HEK293 (cell line): ENCODE measurements around the gene TOM1L2.

Experiments
- CTCF ChIA-PET: fragments of 350-600 bp; formaldehyde crosslinking; extraction: SDS; loops from one replicate; lab custom pipeline; 2021; ENCODE audit warnings: antibody characterized with exemption; lab: Yijun Ruan, JAX
- POLR2A ChIA-PET: fragments of 300-600 bp; formaldehyde crosslinking; extraction: SDS; loops from one replicate; lab custom pipeline; 2020; ENCODE audit warnings: antibody characterized with exemption, inconsistent platforms; lab: Yijun Ruan, JAX
- H3K27ac ChIP-seq: fragments of 200-500 bp; sonication (Bioruptor generic); 2 replicates; pipeline ENCODE4 v1.5.1; 2014; ENCODE audit warnings: low read depth, low read length, control low read depth, inconsistent platforms; ENCODE audit errors: extremely low read depth
- H3K36me3 ChIP-seq, 2 experiments: fragments of 200-500 bp in 1 of 2; sonication (Bioruptor generic) in 1 of 2; 1 replicate in 1 of 2; 2 replicates in 1 of 2; pipeline ENCODE4 v1.5.1; 2014 to 2017; ENCODE audit warnings: inconsistent platforms in 2 of 2, low read length in 2 of 2; ENCODE audit not compliant: control insufficient read depth in 2 of 2, insufficient read depth in 1 of 2
- H3K4me1 ChIP-seq: fragments of 200-500 bp; sonication (Bioruptor generic); 2 replicates; pipeline ENCODE4 v1.5.1; 2014; ENCODE audit warnings: mild to moderate bottlenecking, low read length, inconsistent platforms; ENCODE audit not compliant: control insufficient read depth, insufficient read depth
- H3K4me3 ChIP-seq: 2 replicates; pipeline ENCODE4 v1.5.1; 2011; ENCODE audit warnings: low read depth, mild to moderate bottlenecking, control low read depth, low read length, moderate library complexity
- H3K9me3 ChIP-seq: fragments of 200-500 bp; sonication (Bioruptor generic); 2 replicates; pipeline ENCODE4 v1.5.1; 2014; ENCODE audit warnings: low read depth, low read length, inconsistent platforms; ENCODE audit not compliant: control insufficient read depth, insufficient read depth
- CTCF ChIP-seq: fragments of 450-650 bp; formaldehyde crosslinking; IDR thresholded peaks from 2 replicates; pipeline ENCODE4 v1.5.1; 2016; ENCODE audit warnings: missing biosample characterization, missing genetic modification characterization
- GFI1B ChIP-seq: fragments of 450-650 bp; formaldehyde crosslinking; IDR thresholded peaks from 2 replicates; pipeline ENCODE4 v1.5.1; 2016; ENCODE audit warnings: missing biosample characterization, missing genetic modification characterization
- KLF7 ChIP-seq: fragments of 450-650 bp; formaldehyde crosslinking; IDR thresholded peaks from 2 replicates; pipeline ENCODE4 v1.5.1; 2016; ENCODE audit warnings: missing biosample characterization, missing genetic modification characterization, borderline replicate concordance
- PATZ1 ChIP-seq: fragments of 450-650 bp; formaldehyde crosslinking; IDR thresholded peaks from 2 replicates; pipeline ENCODE4 v1.5.1; 2016; ENCODE audit warnings: missing biosample characterization, missing genetic modification characterization
- SCRT2 ChIP-seq: fragments of 450-650 bp; formaldehyde crosslinking; IDR thresholded peaks from 2 replicates; pipeline ENCODE4 v1.5.1; 2016; ENCODE audit warnings: missing biosample characterization, missing genetic modification characterization
- ZFP41 ChIP-seq: fragments of 450-650 bp; formaldehyde crosslinking; IDR thresholded peaks from 2 replicates; pipeline ENCODE4 v1.5.1; 2016; ENCODE audit warnings: missing biosample characterization, missing genetic modification characterization, borderline replicate concordance
- ZNF112 ChIP-seq: fragments of 450-650 bp; formaldehyde crosslinking; IDR thresholded peaks from 2 replicates; pipeline ENCODE4 v1.5.0; 2017; ENCODE audit warnings: missing biosample characterization, missing genetic modification characterization
- ZNF155 ChIP-seq: fragments of 450-650 bp; formaldehyde crosslinking; IDR thresholded peaks from 2 replicates; pipeline ENCODE4 v1.5.1; 2016; ENCODE audit warnings: missing biosample characterization, missing genetic modification characterization
- ZNF169 ChIP-seq: fragments of 450-650 bp; formaldehyde crosslinking; IDR thresholded peaks from 2 replicates; pipeline ENCODE4 v1.5.1; 2016; ENCODE audit warnings: missing biosample characterization, missing genetic modification characterization
- ZNF214 ChIP-seq: fragments of 450-650 bp; formaldehyde crosslinking; IDR thresholded peaks from 2 replicates; pipeline ENCODE4 v1.5.1; 2017; ENCODE audit warnings: missing biosample characterization, mild to moderate bottlenecking, missing genetic modification characterization, borderline replicate concordance
- ZNF280C ChIP-seq: fragments of 450-650 bp; formaldehyde crosslinking; IDR thresholded peaks from 2 replicates; pipeline ENCODE4 v1.5.1; 2016; ENCODE audit warnings: missing biosample characterization, missing genetic modification characterization
- ZNF280D ChIP-seq: fragments of 450-650 bp; formaldehyde crosslinking; IDR thresholded peaks from 2 replicates; pipeline ENCODE4 v1.5.1; 2016; ENCODE audit warnings: missing biosample characterization, missing genetic modification characterization
- ZNF292 ChIP-seq: fragments of 450-650 bp; formaldehyde crosslinking; IDR thresholded peaks from 2 replicates; pipeline ENCODE4 v1.5.1; 2016; ENCODE audit warnings: low read depth, missing biosample characterization, missing genetic modification characterization, borderline replicate concordance
- ZNF391 ChIP-seq: fragments of 450-650 bp; formaldehyde crosslinking; IDR thresholded peaks from 2 replicates; pipeline ENCODE4 v1.5.1; 2016; ENCODE audit warnings: low read depth, missing biosample characterization, missing genetic modification characterization, borderline replicate concordance
- ZNF530 ChIP-seq: fragments of 450-650 bp; formaldehyde crosslinking; IDR thresholded peaks from 2 replicates; pipeline ENCODE4 v1.5.1; 2016; ENCODE audit warnings: low read depth, missing biosample characterization, missing genetic modification characterization
- ZNF555 ChIP-seq: fragments of 450-650 bp; formaldehyde crosslinking; conservative IDR thresholded peaks from 2 replicates; pipeline ENCODE4 v1.5.1; 2017; ENCODE audit warnings: missing biosample characterization, mild to moderate bottlenecking, missing genetic modification characterization, inconsistent platforms
- ZNF561 ChIP-seq: fragments of 450-650 bp; IDR thresholded peaks from 2 replicates; pipeline ENCODE4 v1.5.1; 2018; ENCODE audit warnings: missing biosample characterization, missing genetic modification characterization, borderline replicate concordance
- ZNF785 ChIP-seq: fragments of 450-650 bp; formaldehyde crosslinking; IDR thresholded peaks from 2 replicates; pipeline ENCODE4 v1.5.1; 2016; ENCODE audit warnings: missing biosample characterization, missing genetic modification characterization
- ZNF792 ChIP-seq: fragments of 450-650 bp; formaldehyde crosslinking; IDR thresholded peaks from 2 replicates; pipeline ENCODE4 v1.5.1; 2016; ENCODE audit warnings: missing biosample characterization, missing genetic modification characterization

TOM1L2 gene

GRCh38 chr17:17810895-17811248, 161.3 kb downstream of the TOM1L2 start:
- Histone ChIP-seq H3K36me3 (peaks cover 0 to 70% of the 10 kb centered on the region in 2 experiments; a peak in 1 of 3 replicates), H3K27ac (no peak overlapping the region), H3K4me1 (peaks cover 6% of the 10 kb centered on the region), H3K4me3 (no peak overlapping the region), H3K9me3 (no peaks in the 10 kb centered on the region)
- POLR2A ChIA-PET: interaction anchor here (0.8 to 2.6 kb wide), 5 partner anchors 25 to 161 kb away, joined by 3 to 9 read pairs (median 5); partner anchors contain the start of genes DRC3, SREBF1 and TOM1L2
- TF ChIP-seq ZNF112 (no peak), CTCF (tag by site-specific recombination) (no peak), ZNF561 (tag by site-specific recombination) (no peak), ZNF792 (no peak), ZNF155 (tag by site-specific recombination) (no peak), GFI1B (tag by site-specific recombination) (no peak), ZNF292 (tag by site-specific recombination) (no peak), KLF7 (tag by site-specific recombination) (no peak), ZNF785 (no peak), ZNF555 (tag by site-specific recombination) (no peak), ZNF391 (tag by site-specific recombination) (no peak), ZNF214 (tag by site-specific recombination) (no peak), SCRT2 (tag by site-specific recombination) (no peak), ZNF280C (tag by site-specific recombination) (no peak), ZNF280D (tag by site-specific recombination) (no peak), ZFP41 (tag by site-specific recombination) (no peak)
- CTCF ChIA-PET: interaction anchor here (0.6 to 3.5 kb wide), 13 partner anchors 11 to 1580 kb away, joined by 3 to 35 read pairs (median 3); no protein-coding TSS in a partner anchor

GRCh38 chr17:17810084-17810894, 161.9 kb downstream of the TOM1L2 start:
- H3K36me3 ChIP-seq: peaks cover 0 to 71% of the 10 kb centered on the region in 2 experiments; a peak in 2 of 3 replicates
- no peak for TF ChIP-seq ZNF169 (tag by site-specific recombination)
- TF ChIP-seq ZFP41 (tag by site-specific recombination): no peak
- peak; percentile 60 for TF ChIP-seq PATZ1 (tag by site-specific recombination)
- TF ChIP-seq ZNF792: no peak
- no peak for TF ChIP-seq ZNF280D (tag by site-specific recombination)
- TF ChIP-seq ZNF530: no peak

More at GRCh38 chr17:17810084-17810894, 161.9 kb downstream of the TOM1L2 start:
- H3K27ac ChIP-seq: no peak overlapping the region; the same call in 1 of the 2 replicates
- no peak overlapping the region for H3K4me3 ChIP-seq
- ChIA-PET CTCF (interaction anchor here (1.3 to 3.5 kb wide), 7 partner anchors 12 to 223 kb away, joined by 3 to 35 read pairs (median 11); no protein-coding TSS in a partner anchor), POLR2A (interaction anchor here (1.8 to 2.6 kb wide), 2 partner anchors 8 to 26 kb away, joined by 5 to 9 read pairs; partner anchors contain the start of gene SREBF1)
- peaks cover 6% of the 10 kb centered on the region for H3K4me1 ChIP-seq
- no peaks in the 10 kb centered on the region for H3K9me3 ChIP-seq
